Osteoblast (primary cell): ENCODE results near the gene RPUSD3. TPM values are rescaled to one million over a fixed set of nuclear protein-coding genes. Genes with fewer than 3 reads are reported as not detected.
A peak's percentile ranks its signal among the peaks of the same experiment; 100 is the strongest.

ENCODE experiments used
- DNase-seq: peaks from one replicate; pipeline ENCODE4 v3.0.0; 2011; ENCODE audit warnings: low spot score, mixed read lengths; ENCODE audit not compliant: insufficient read length; ENCODE audit errors: missing footprints
- H2AFZ ChIP-seq: 2 replicates; pipeline ENCODE4 v1.6.0; 2011; ENCODE audit warnings: mild to moderate bottlenecking, low read length
- H3K27ac ChIP-seq: 2 replicates; pipeline ENCODE4 v1.5.1; 2011; ENCODE audit warnings: mild to moderate bottlenecking, low read depth, low read length, moderate library complexity
- H3K27me3 ChIP-seq: 2 replicates; pipeline ENCODE4 v1.6.0; 2012; ENCODE audit warnings: mild to moderate bottlenecking, control low read depth, inconsistent platforms, low read length, moderate library complexity; ENCODE audit not compliant: insufficient read depth
- H3K36me3 ChIP-seq: 2 replicates; pipeline ENCODE4 v1.5.1; 2011; ENCODE audit warnings: mild to moderate bottlenecking, low read length, control low read depth, moderate library complexity; ENCODE audit not compliant: insufficient read depth
- H3K4me1 ChIP-seq: 2 replicates; pipeline ENCODE4 v1.5.1; 2011; ENCODE audit warnings: mild to moderate bottlenecking, low read length, control low read depth, moderate library complexity; ENCODE audit not compliant: insufficient read depth
- H3K4me2 ChIP-seq: 2 replicates; pipeline ENCODE4 v1.6.0; 2011; ENCODE audit warnings: mild to moderate bottlenecking, low read length; ENCODE audit not compliant: insufficient read depth
- H3K4me3 ChIP-seq: fragments of 200-600 bp; sonication (generic); 3 replicates; pipeline ENCODE4 v1.5.1; 2012; ENCODE audit warnings: mild to moderate bottlenecking, low read length, inconsistent platforms; ENCODE audit not compliant: insufficient read depth
- H3K79me2 ChIP-seq: 2 replicates; pipeline ENCODE4 v1.6.0; 2012; ENCODE audit warnings: mild to moderate bottlenecking, low read length, control low read depth, inconsistent platforms; ENCODE audit not compliant: insufficient read depth
- H3K9me3 ChIP-seq: 2 replicates; pipeline ENCODE4 v1.5.1; 2011; ENCODE audit warnings: low read depth, low read length, control low read depth
- H4K20me1 ChIP-seq: 2 replicates; pipeline ENCODE4 v1.6.0; 2012; ENCODE audit warnings: mild to moderate bottlenecking, low read length, control low read depth; ENCODE audit not compliant: insufficient read depth
- total RNA-seq: library from RNA; depleted of rRNA; stranded (reverse); fragments of >200 nt; gene quantifications from 2 replicates; pipeline ENCODE4 v1.2.3, GENCODE V29; 2012
- TF ChIP-seq, protein P1 (sequence below): IDR thresholded peaks from 2 replicates; pipeline ENCODE4 v1.5.1; 2011; ENCODE audit warnings: mild to moderate bottlenecking, low read depth, low read length, moderate library complexity; ENCODE audit errors: extremely low read depth

RPUSD3 gene
- total RNA-seq, 1 donor = 19.2 TPM

DNA sequence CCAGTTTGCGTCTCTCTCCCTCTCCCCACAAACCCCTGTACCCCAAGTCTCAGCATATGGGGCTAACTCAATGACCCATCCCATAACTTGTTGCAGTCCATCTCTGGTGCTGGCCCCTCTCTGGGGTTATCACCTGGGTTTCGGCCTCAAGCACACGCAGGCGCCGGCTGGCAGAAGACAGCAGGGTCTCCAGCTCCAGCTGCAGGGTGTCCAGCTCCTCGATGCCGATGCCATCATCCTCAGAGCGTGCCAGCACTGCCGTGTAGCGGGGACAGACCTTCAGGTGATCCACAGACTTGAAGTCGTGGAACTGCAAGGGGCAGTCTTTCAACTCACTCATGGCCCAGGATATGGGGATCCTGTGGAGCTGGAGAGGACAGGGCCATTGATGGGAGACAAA lies 52.7 kb downstream of the RPUSD3 start:
- peaks cover 12% of the 10 kb centered on the region for H3K4me1 ChIP-seq
- H2AFZ ChIP-seq = no peak overlapping the region
- no peak overlapping the region for H3K27ac ChIP-seq
- peak; percentile 68 for DNase-seq
- H3K9me3 ChIP-seq = no peaks in the 10 kb centered on the region
- peaks cover 43% of the 10 kb centered on the region for H3K79me2 ChIP-seq
- TF ChIP-seq, protein P1, sequence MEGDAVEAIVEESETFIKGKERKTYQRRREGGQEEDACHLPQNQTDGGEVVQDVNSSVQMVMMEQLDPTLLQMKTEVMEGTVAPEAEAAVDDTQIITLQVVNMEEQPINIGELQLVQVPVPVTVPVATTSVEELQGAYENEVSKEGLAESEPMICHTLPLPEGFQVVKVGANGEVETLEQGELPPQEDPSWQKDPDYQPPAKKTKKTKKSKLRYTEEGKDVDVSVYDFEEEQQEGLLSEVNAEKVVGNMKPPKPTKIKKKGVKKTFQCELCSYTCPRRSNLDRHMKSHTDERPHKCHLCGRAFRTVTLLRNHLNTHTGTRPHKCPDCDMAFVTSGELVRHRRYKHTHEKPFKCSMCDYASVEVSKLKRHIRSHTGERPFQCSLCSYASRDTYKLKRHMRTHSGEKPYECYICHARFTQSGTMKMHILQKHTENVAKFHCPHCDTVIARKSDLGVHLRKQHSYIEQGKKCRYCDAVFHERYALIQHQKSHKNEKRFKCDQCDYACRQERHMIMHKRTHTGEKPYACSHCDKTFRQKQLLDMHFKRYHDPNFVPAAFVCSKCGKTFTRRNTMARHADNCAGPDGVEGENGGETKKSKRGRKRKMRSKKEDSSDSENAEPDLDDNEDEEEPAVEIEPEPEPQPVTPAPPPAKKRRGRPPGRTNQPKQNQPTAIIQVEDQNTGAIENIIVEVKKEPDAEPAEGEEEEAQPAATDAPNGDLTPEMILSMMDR = no peak
- H3K27me3 ChIP-seq = no peaks in the 10 kb centered on the region
- peak overlapping the region; percentile 99 for H3K4me2 ChIP-seq
- no peak overlapping the region for H3K4me3 ChIP-seq
- H4K20me1 ChIP-seq = peaks cover 12% of the 10 kb centered on the region
- peaks cover 40% of the 10 kb centered on the region for H3K36me3 ChIP-seq

Other genes with a start within 250 kb of the RPUSD3 start
- gene MTMR14, start 194.5 kb downstream of the RPUSD3 start, total RNA-seq = 47.1 and 47.4 TPM in 2 replicates
- not detected in 2 replicates for gene CPNE9, start 140.2 kb downstream of the RPUSD3 start, total RNA-seq
- gene BRPF1, start 112.3 kb downstream of the RPUSD3 start, total RNA-seq = 14.1 and 14.5 TPM in 2 replicates
- gene OGG1, start 94.1 kb downstream of the RPUSD3 start, total RNA-seq = 24.8 and 25.7 TPM in 2 replicates
- gene CAMK1, start 74.1 kb downstream of the RPUSD3 start, total RNA-seq = 22.1 and 25.9 TPM in 2 replicates
- gene TADA3, start 51.5 kb downstream of the RPUSD3 start, total RNA-seq = 88.4 and 102 TPM in 2 replicates
- gene ARPC4, start 50.9 kb downstream of the RPUSD3 start, total RNA-seq = 203 and 222 TPM in 2 replicates
- 31.1 and 33.9 TPM in 2 replicates for gene TTLL3, start 33.7 kb downstream of the RPUSD3 start, total RNA-seq
- gene CIDEC, start 36.2 kb upstream of the RPUSD3 start, total RNA-seq = not detected in 2 replicates
- 21.8 and 26.1 TPM in 2 replicates for gene JAGN1, start 46.6 kb upstream of the RPUSD3 start, total RNA-seq
- gene IL17RE, start 58.8 kb upstream of the RPUSD3 start, total RNA-seq = 0.29 and 0.72 TPM in 2 replicates
- gene IL17RC, start 73.1 kb upstream of the RPUSD3 start, total RNA-seq = 42.1 and 47.0 TPM in 2 replicates
- gene CRELD1, start 89.8 kb upstream of the RPUSD3 start, total RNA-seq = 7.6 and 10.3 TPM in 2 replicates
- gene PRRT3, start 108.4 kb upstream of the RPUSD3 start, total RNA-seq = 3.5 and 4.3 TPM in 2 replicates
- gene EMC3, start 142.8 kb upstream of the RPUSD3 start, total RNA-seq = 55.7 and 58.3 TPM in 2 replicates
- gene FANCD2, start 182.4 kb upstream of the RPUSD3 start, total RNA-seq = 3.2 and 6.2 TPM in 2 replicates